Adrenal gland (tissue), 12 donors: ENCODE measurements around the gene SRC. TPM values are rescaled to one million over a fixed set of nuclear protein-coding genes. Genes with fewer than 3 reads are reported as not detected.

Source experiments
- DNase-seq, 7 donors: peaks; one replicate each; pipeline ENCODE4 v3.0.0-alpha.2; 2019 to 2020
- H3K27ac ChIP-seq, 5 donors: fragments of 200-600 bp; sonication (generic) in 4 of 5; 1 replicate in 3 of 5; 2 replicates in 2 of 5; pipeline versions ENCODE4 v1.5.1 to v1.8.0; 2016 to 2020; ENCODE audit warnings: mild to moderate bottlenecking in 1 of 5
- H3K27me3 ChIP-seq: fragments of 200-600 bp; 2 replicates; pipeline ENCODE4 v1.8.0; 2021
- H3K36me3 ChIP-seq, 2 donors: fragments of 200-600 bp; replicated peaks in 1 of 2; 1 replicate in 1 of 2; 2 replicates in 1 of 2; pipeline versions ENCODE4 v1.5.1 to v1.8.0; 2018 to 2022
- H3K4me1 ChIP-seq, 2 donors: fragments of 200-600 bp; replicated peaks in 1 of 2; 1 replicate in 1 of 2; 2 replicates in 1 of 2; pipeline versions ENCODE4 v1.5.1 to v1.8.0; 2018 to 2021
- H3K4me3 ChIP-seq, 4 donors: fragments of 200-600 bp; sonication (generic) in 3 of 4; one replicate each; pipeline ENCODE4 v1.5.1; 2016 to 2018
- H3K9me3 ChIP-seq, 3 donors: fragments of 200-600 bp; sonication (generic) in 1 of 3; replicated peaks in 1 of 3; 1 replicate in 2 of 3; 2 replicates in 1 of 3; pipeline versions ENCODE4 v1.5.1 to v1.8.0; 2016 to 2021
- POLR2A ChIP-seq, 2 donors: fragments of 450-650 bp; IDR thresholded peaks; one replicate each; pipeline ENCODE4 v1.6.1; 2017; ENCODE audit warnings: antibody characterized with exemption in 2 of 2, mild to moderate bottlenecking in 2 of 2, moderate library complexity in 1 of 2
- WGBS, 4 donors: extraction: QIAGEN DNeasy Blood & Tissue Kit in 2 of 4; methylation state at CpG; one replicate each; pipeline versions ENCODE4 v1.1.5 to v1.1.7; 2013 to 2017; 5-methylcytosine and 5-hydroxymethylcytosine counted together
- intact Hi-C, 2 donors: fragments of 100-400 bp; cut with DNase I; formaldehyde crosslinking; loops; one replicate each; pipeline versions ENCODE4 v1.14.1 to v1.15.0; 2022 to 2023
- polyA plus RNA-seq, 3 donors: library from polyadenylated mRNA; stranded (reverse); fragments of 200-250 nt in 2 of 3; fragments of 350-450 nt in 1 of 3; fragmentation: Illumina TruSeq in 1 of 3; extraction: RNeasy Lipid Tissue Mini Kit (QIAGEN cat#74804) in 1 of 3; gene quantifications; one replicate each; pipeline ENCODE4 v1.2.3, GENCODE V29; 2013 to 2014
- total RNA-seq, 9 donors: library from RNA; depleted of rRNA in 4 of 9; stranded (reverse); fragments of >200 nt in 4 of 9; fragments of 120-200 nt in 1 of 9; fragmentation: NEBNext Ultra II Directional in 1 of 9; extraction: Animal tissue kit (Norgen Biotek cat#: 25700) in 1 of 9; gene quantifications; one replicate each; pipeline versions ENCODE4 v1.1.0 to v1.2.4, GENCODE V29; 2013 to 2023
- TF ChIP-seq, protein P1 (sequence below), 6 experiments: fragments of 450-650 bp in 4 of 6; fragments of 200-600 bp in 2 of 6; sonication (generic) in 1 of 6; IDR thresholded peaks; 1 replicate in 5 of 6; 2 replicates in 1 of 6; pipeline versions ENCODE4 v1.5.1 to v1.8.0; 2016 to 2021; ENCODE audit warnings: antibody characterized with exemption in 6 of 6, mild to moderate bottlenecking in 2 of 6, moderate library complexity in 1 of 6
- donor health status: healthy with polysubstance abuse.
- donor health status: Bipolar disorder and iron deficiency.
- donor health status: DM: yes; HTN: yes; CAD: no.
- donor health status: DM: no; HTN: no; CAD: no.
- donor health status: DM: no; HTN: no; CAD: no.
- donor health status: DM: yes; HTN: yes; CAD: no.

The SRC gene
- total and polyA plus RNA-seq, 12 donors: 10.6 to 83.0 (median 52.7) TPM

DNA sequence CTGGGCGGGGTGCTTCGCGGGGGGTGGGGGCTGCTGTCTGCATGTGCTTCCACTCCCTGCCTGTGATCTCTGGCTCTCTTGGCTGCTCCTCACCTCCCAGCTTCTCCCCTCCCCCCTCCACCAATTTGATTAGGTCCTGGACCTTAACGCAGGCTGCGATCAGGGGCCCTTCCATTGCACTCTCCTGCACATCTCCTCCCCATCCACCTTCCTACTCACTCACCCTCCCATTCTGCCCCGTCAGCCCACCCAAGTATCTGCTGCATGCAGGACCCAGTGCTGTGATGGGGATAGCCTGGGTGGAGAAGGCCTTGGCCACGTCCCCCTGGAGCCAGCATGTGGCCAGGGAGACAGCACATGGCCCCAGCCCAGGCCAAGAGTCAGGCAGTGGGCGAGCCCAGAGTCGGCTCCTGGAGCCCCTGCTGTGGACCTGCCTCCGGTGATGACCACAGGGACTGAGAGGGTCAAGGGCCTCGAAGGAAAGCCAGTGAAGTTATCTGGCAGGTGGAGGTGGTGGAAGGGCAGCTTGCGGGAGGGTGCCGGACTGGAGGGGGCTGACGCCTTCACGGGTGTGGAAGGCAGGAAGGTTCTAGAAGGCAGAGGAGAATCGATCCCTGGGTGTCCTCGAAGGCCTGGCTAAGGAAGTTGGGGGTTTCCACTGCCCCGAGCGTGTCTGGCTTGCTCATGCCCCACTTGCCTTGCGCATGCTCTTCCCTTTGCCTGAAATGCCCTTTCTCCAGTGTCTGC lies 40.7 kb downstream of the SRC start:
- Histone ChIP-seq H3K4me3 (no peak overlapping the region), H3K4me1 (peaks cover 15 to 37% of the 10 kb centered on the region in 2 donors), H3K27me3 (no peaks in the 10 kb centered on the region), H3K36me3 (peaks cover 0 to 24% of the 10 kb centered on the region in 2 donors), H3K27ac (no peak overlapping the region), H3K9me3 (no peaks in the 10 kb centered on the region)
- peak in 3 of 7 donors; percentile 16 to 21 (median 19) for DNase-seq
- intact Hi-C loops: loop anchor here (5.0 to 10.0 kb wide), 3 partner anchors 34 to 192 kb away; no protein-coding TSS in a partner anchor
- WGBS, 4 donors: 78 to 83% (median 81%) methylated on average over 16 to 20 of the region's 20 CpGs
- TF ChIP-seq, protein P1, sequence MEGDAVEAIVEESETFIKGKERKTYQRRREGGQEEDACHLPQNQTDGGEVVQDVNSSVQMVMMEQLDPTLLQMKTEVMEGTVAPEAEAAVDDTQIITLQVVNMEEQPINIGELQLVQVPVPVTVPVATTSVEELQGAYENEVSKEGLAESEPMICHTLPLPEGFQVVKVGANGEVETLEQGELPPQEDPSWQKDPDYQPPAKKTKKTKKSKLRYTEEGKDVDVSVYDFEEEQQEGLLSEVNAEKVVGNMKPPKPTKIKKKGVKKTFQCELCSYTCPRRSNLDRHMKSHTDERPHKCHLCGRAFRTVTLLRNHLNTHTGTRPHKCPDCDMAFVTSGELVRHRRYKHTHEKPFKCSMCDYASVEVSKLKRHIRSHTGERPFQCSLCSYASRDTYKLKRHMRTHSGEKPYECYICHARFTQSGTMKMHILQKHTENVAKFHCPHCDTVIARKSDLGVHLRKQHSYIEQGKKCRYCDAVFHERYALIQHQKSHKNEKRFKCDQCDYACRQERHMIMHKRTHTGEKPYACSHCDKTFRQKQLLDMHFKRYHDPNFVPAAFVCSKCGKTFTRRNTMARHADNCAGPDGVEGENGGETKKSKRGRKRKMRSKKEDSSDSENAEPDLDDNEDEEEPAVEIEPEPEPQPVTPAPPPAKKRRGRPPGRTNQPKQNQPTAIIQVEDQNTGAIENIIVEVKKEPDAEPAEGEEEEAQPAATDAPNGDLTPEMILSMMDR (IDR thresholded peaks at IDR 0.05): no peak
- TF ChIP-seq POLR2A (IDR thresholded peaks at IDR 0.05): no peak

DNA sequence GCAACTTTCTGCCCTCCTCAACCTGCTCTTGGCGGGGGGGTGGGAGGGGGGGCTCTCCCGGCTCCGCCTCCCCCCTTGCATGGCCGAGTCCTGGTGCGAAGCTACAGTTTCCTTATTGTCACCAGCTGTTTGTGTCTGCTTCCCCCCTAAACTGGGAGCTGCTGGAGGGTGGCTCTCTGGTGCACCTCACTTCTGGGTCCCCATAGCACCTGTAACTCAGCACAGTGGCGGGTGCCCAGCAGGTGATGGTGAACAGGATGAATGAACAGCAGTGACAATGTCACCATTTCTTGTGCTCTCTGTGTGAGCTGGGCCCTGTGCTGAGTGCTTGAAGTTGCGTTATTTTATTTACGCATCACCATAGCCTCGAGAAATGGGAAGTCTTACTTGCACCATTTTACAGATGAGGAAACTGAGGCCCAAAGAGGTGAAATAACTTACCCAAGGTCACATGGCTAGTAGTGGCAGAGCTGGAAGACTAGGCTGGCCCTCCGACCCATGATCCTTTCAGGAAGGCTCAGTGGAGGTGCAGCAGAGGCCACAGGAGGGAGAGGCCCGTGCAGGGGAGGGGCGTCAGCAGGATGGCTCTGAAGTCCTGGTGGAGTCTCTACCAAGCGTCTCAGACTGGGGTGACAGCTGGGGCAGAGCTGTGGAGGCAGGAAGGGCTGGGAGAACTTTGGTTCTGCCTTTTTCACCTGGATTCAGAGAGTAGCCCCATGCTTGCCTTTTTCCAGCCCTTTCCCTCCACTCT lies 41.8 kb downstream of the SRC start:
- WGBS, 4 donors: 84 to 98% (median 91%) methylated on average over 11 to 13 of the region's 13 CpGs
- Histone ChIP-seq H3K4me3 (no peak overlapping the region), H3K9me3 (no peaks in the 10 kb centered on the region), H3K36me3 (peaks cover 0 to 24% of the 10 kb centered on the region in 2 donors), H3K4me1 (peaks cover 15 to 28% of the 10 kb centered on the region in 2 donors), H3K27ac (no peak overlapping the region), H3K27me3 (no peaks in the 10 kb centered on the region)
- TF ChIP-seq POLR2A (IDR thresholded peaks at IDR 0.05): no peak
- TF ChIP-seq, protein P1 (IDR thresholded peaks at IDR 0.05): no peak
- intact Hi-C loops: loop anchor here (5.0 to 10.0 kb wide), 3 partner anchors 35 to 193 kb away; no protein-coding TSS in a partner anchor
- peak in 2 of 7 donors; percentile 12 to 13 for DNase-seq

DNA sequence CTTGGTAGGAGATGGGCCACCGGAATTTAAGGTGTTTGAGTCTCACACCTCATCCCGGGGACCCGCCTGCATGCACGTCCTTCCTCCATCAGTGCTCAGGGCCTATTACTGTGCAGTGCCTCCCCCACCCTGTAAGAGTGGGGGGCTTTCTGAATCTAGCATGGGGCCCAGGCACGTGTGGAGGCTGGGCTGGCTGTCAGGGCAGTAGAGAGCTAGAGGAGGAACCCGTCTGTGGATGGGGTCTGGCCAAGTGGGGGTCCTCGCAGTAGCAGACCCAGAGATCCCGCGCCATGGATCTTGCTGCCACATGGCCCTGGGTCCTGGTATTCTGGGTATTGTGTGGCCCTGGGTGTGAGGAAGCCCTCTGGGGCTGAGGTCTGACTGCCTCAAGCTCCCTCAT lies 42.9 kb downstream of the SRC start:
- WGBS, 4 donors: 85 to 88% (median 86%) methylated on average over 7 to 9 of the region's 9 CpGs
- Histone ChIP-seq H3K36me3 (peaks cover 0 to 25% of the 10 kb centered on the region in 2 donors), H3K4me1 (peaks cover 10 to 17% of the 10 kb centered on the region in 2 donors), H3K4me3 (no peak overlapping the region), H3K9me3 (no peaks in the 10 kb centered on the region), H3K27ac (no peak overlapping the region), H3K27me3 (no peaks in the 10 kb centered on the region)
- DNase-seq: peak in 1 of 7 donors; percentile 13
- TF ChIP-seq, protein P1 (IDR thresholded peaks at IDR 0.05): no peak
- no peak for TF ChIP-seq POLR2A (IDR thresholded peaks at IDR 0.05)
- intact Hi-C loops: loop anchor here (5.0 to 10.0 kb wide), 3 partner anchors 37 to 194 kb away; no protein-coding TSS in a partner anchor

DNA sequence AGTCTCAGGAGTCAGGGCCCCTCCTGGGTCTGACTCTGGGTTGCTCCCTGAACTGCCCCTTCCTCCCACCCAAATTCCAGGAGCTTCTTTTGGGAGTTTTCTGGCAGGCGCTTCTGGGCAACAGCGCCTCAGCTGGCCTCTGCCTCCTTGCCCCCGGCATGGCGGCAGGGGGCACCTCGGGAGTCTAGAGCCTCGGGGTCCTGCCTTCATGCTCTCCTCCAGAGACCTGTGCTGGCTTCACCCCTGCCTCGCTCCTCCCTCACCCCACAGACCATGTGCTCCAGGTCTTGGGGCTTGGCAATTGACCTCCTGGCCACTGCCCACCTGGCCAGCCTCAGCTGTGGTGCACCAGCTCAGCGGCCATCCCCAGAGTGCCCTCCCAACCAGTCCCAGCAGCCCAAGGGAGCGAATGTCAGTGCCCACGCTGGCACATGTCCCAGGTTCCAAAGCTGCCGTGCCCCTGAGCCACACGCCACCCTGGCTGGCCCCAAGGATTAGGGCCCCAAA lies 43.4 kb downstream of the SRC start:
- WGBS, 4 donors: 85 to 93% (median 89%) methylated on average over 7 to 12 of the region's 12 CpGs
- no peaks in the 10 kb centered on the region for H3K9me3 ChIP-seq
- intact Hi-C loops: loop anchor here (5.0 to 10.0 kb wide), 3 partner anchors 37 to 194 kb away; no protein-coding TSS in a partner anchor
- no peaks in the 10 kb centered on the region for H3K27me3 ChIP-seq
- peaks cover 0 to 30% of the 10 kb centered on the region in 2 donors for H3K36me3 ChIP-seq
- peak in 3 of 7 donors; percentile 6 to 18 (median 13) for DNase-seq
- H3K4me1 ChIP-seq: peaks cover 6 to 12% of the 10 kb centered on the region in 2 donors
- TF ChIP-seq, protein P1 (IDR thresholded peaks at IDR 0.05): no peak
- no peak for TF ChIP-seq POLR2A (IDR thresholded peaks at IDR 0.05)
- no peak overlapping the region for H3K27ac ChIP-seq
- H3K4me3 ChIP-seq: no peak overlapping the region
